Caco-2 (cell line): Measurements from ENCODE around the gene ANKMY1. TPM values are rescaled to one million over a fixed set of nuclear protein-coding genes. Genes with fewer than 3 reads are reported as not detected.

Experiments used
- BruUV-seq: library from RNA; stranded (reverse); fragments of 400-500 nt; replicated peaks from 2 replicates; lab custom pipeline; 2021; lab: Mats Ljungman, UMichigan
- CTCF ChIA-PET: fragments of 300-600 bp; sonication (Branson Sonifier 250); formaldehyde crosslinking; loops from one replicate; lab custom pipeline; 2022; ENCODE audit warnings: antibody characterized with exemption; lab: Charles Lee
- POLR2A ChIA-PET: fragments of 300-600 bp; sonication (Branson Sonifier 250); formaldehyde crosslinking; loops from one replicate; lab custom pipeline; 2022; ENCODE audit warnings: antibody characterized with exemption; lab: Charles Lee
- DNase-seq, 2 experiments: peaks; one replicate each; pipeline versions ENCODE4 v3.0.0 to v3.0.0-alpha.2; 2020 to 2022
- H3K27me3 ChIP-seq: replicated peaks from 2 replicates; pipeline ENCODE4 v1.6.0; 2011; ENCODE audit warnings: low read length; ENCODE audit not compliant: control insufficient read depth, insufficient read depth
- H3K36me3 ChIP-seq: 2 replicates; pipeline ENCODE4 v1.5.1; 2011; ENCODE audit warnings: low read length; ENCODE audit not compliant: control insufficient read depth, insufficient read depth
- H3K4me1 ChIP-seq: fragments of 250-450 bp; sonication (Bioruptor Pico); 2 replicates; pipeline ENCODE4 v1.5.1; 2020; ENCODE audit warnings: mild to moderate bottlenecking
- H3K4me3 ChIP-seq: 2 replicates; pipeline ENCODE4 v1.5.1; 2011; ENCODE audit warnings: low read depth, mild to moderate bottlenecking, control low read depth, low read length
- H3K9me3 ChIP-seq: fragments of 250-450 bp; sonication (Bioruptor Pico); 2 replicates; pipeline ENCODE4 v1.5.1; 2020; ENCODE audit warnings: mild to moderate bottlenecking, moderate library complexity
- H3K27ac Mint-ChIP-seq: one replicate; pipeline ENCODE4 v1.8.0; 2022; ENCODE audit warnings: mixed read lengths; ENCODE audit not compliant: unreplicated experiment
- H3K27me3 Mint-ChIP-seq: one replicate; pipeline ENCODE4 v1.8.0; 2022; ENCODE audit warnings: mixed read lengths; ENCODE audit not compliant: insufficient read depth, unreplicated experiment
- H3K36me3 Mint-ChIP-seq: one replicate; pipeline ENCODE4 v1.8.0; 2022; ENCODE audit warnings: mild to moderate bottlenecking, mixed read lengths; ENCODE audit not compliant: insufficient read depth, unreplicated experiment
- H3K4me1 Mint-ChIP-seq: one replicate; pipeline ENCODE4 v1.8.0; 2022; ENCODE audit warnings: low read depth, mixed read lengths; ENCODE audit not compliant: unreplicated experiment
- H3K4me3 Mint-ChIP-seq: one replicate; pipeline ENCODE4 v1.8.0; 2022; ENCODE audit warnings: mild to moderate bottlenecking, moderate library complexity, mixed read lengths; ENCODE audit not compliant: unreplicated experiment
- H3K9me3 Mint-ChIP-seq: one replicate; pipeline ENCODE4 v1.8.0; 2022; ENCODE audit warnings: mixed read lengths; ENCODE audit not compliant: unreplicated experiment
- CTCF ChIP-seq, 2 experiments: fragments of 200-600 bp in 1 of 2; IDR thresholded peaks; 1 replicate in 1 of 2; 2 replicates in 1 of 2; pipeline versions ENCODE4 v1.5.1 to v1.8.0; 2011 to 2022; ENCODE audit warnings: antibody characterized with exemption in 1 of 2, control low read depth in 1 of 2, inconsistent platforms in 1 of 2, low read depth in 1 of 2, low read length in 1 of 2, mild to moderate bottlenecking in 1 of 2, moderate library complexity in 1 of 2; ENCODE audit not compliant: insufficient read depth in 1 of 2, severe bottlenecking in 1 of 2, unreplicated experiment in 1 of 2
- intact Hi-C: fragments of 100-400 bp; cut with micrococcal nuclease; formaldehyde crosslinking; loops from one replicate; pipeline ENCODE4 v1.10.0; 2022; ENCODE audit not compliant: unreplicated experiment
- total RNA-seq: library from RNA; stranded (reverse); gene quantifications from 2 replicates; pipeline ENCODE4 v1.2.3, GENCODE V29; 2022

The ANKMY1 gene
- total RNA-seq, 1 experiment from 2014 or later: 12.2 TPM

- no peaks in the 10 kb centered on the region for H3K27me3 Mint-ChIP-seq
Observed at GRCh38 chr2:240597054-240597418, 39.2 kb upstream of the ANKMY1 start.

GRCh38 chr2:240596491-240596931, 38.7 kb upstream of the ANKMY1 start:
- POLR2A ChIA-PET: no interaction called here
- H3K36me3 Mint-ChIP-seq: no peaks in the 10 kb centered on the region
- CTCF ChIA-PET: interaction anchor here (1.0 kb wide), 1 partner anchor 10 kb away, joined by 3 read pairs; no protein-coding TSS in a partner anchor
- intact Hi-C loops: no loop called here
- no peaks in the 10 kb centered on the region for H3K27me3 Mint-ChIP-seq
- Histone ChIP-seq H3K36me3 (no peaks in the 10 kb centered on the region; the same call in 1 of the 2 replicates), H3K4me3 (no peak overlapping the region), H3K4me1 (no peaks in the 10 kb centered on the region), H3K9me3 (no peaks in the 10 kb centered on the region), H3K27me3 (no peaks in the 10 kb centered on the region)
- peak in 1 of 2 experiments; percentile 19 for DNase-seq
- H3K27ac Mint-ChIP-seq: no peak overlapping the region
- H3K4me3 Mint-ChIP-seq: no peak overlapping the region
- BruUV-seq: no TSS peak
- H3K9me3 Mint-ChIP-seq: no peaks in the 10 kb centered on the region
- no peak for TF ChIP-seq CTCF (IDR thresholded peaks at IDR 0.05; ENCODE audit: insufficient read depth in 1 of 2, low read depth in 1 of 2, low read length in 1 of 2, severe bottlenecking in 1 of 2, unreplicated experiment in 1 of 2)
- H3K4me1 Mint-ChIP-seq: no peaks in the 10 kb centered on the region

More at GRCh38 chr2:240597054-240597418, 39.2 kb upstream of the ANKMY1 start:
- no TSS peak for BruUV-seq
- CTCF ChIA-PET: interaction anchor here (1.0 kb wide), 1 partner anchor 10 kb away, joined by 3 read pairs; no protein-coding TSS in a partner anchor
- no peaks in the 10 kb centered on the region; the same call in 1 of the 2 replicates for H3K36me3 ChIP-seq
- H3K27me3 ChIP-seq: no peaks in the 10 kb centered on the region
- POLR2A ChIA-PET: no interaction called here
- no peak overlapping the region for H3K4me3 Mint-ChIP-seq
- H3K4me1 Mint-ChIP-seq: no peaks in the 10 kb centered on the region
- no peak overlapping the region for H3K27ac Mint-ChIP-seq
- no peak for TF ChIP-seq CTCF (IDR thresholded peaks at IDR 0.05; ENCODE audit: insufficient read depth in 1 of 2, low read depth in 1 of 2, low read length in 1 of 2, severe bottlenecking in 1 of 2, unreplicated experiment in 1 of 2)
- H3K36me3 Mint-ChIP-seq: no peaks in the 10 kb centered on the region
- H3K9me3 ChIP-seq: no peaks in the 10 kb centered on the region
- no peak overlapping the region for H3K4me3 ChIP-seq
- no peaks in the 10 kb centered on the region for H3K9me3 Mint-ChIP-seq
- H3K4me1 ChIP-seq: no peaks in the 10 kb centered on the region
- peak in 1 of 2 experiments; percentile 8 for DNase-seq
- intact Hi-C loops: no loop called here

- Histone ChIP-seq H3K4me1 (no peaks in the 10 kb centered on the region), H3K4me3 (no peak overlapping the region), H3K36me3 (no peaks in the 10 kb centered on the region; the same call in 1 of the 2 replicates), H3K27me3 (no peaks in the 10 kb centered on the region), H3K9me3 (no peaks in the 10 kb centered on the region)
- BruUV-seq: no TSS peak
- Mint-ChIP-seq H3K9me3 (no peaks in the 10 kb centered on the region), H3K27ac (no peak overlapping the region), H3K36me3 (no peaks in the 10 kb centered on the region), H3K27me3 (no peaks in the 10 kb centered on the region), H3K4me1 (no peaks in the 10 kb centered on the region), H3K4me3 (no peak overlapping the region)
- no peak for TF ChIP-seq CTCF (IDR thresholded peaks at IDR 0.05; ENCODE audit: insufficient read depth in 1 of 2, low read depth in 1 of 2, low read length in 1 of 2, severe bottlenecking in 1 of 2, unreplicated experiment in 1 of 2)
- ChIA-PET POLR2A (no interaction called here), CTCF (interaction anchor here (1.0 kb wide), 1 partner anchor 9 kb away, joined by 3 read pairs; no protein-coding TSS in a partner anchor)
- intact Hi-C loops: no loop called here
- peak in 1 of 2 experiments; percentile 14 for DNase-seq
Observed at GRCh38 chr2:240596080-240596460, 38.3 kb upstream of the ANKMY1 start.
